Osteocyte (in vitro differentiated cells): ENCODE results near the gene LHX3. TPM values are rescaled to one million over a fixed set of nuclear protein-coding genes. Genes with fewer than 3 reads are reported as not detected.

Experiments used
- DNase-seq: peaks from one replicate; pipeline ENCODE4 v3.0.0; 2021; ENCODE audit warnings: mixed read lengths; ENCODE audit not compliant: unreplicated experiment; ENCODE audit errors: extremely low spot score
- H3K27ac Mint-ChIP-seq: one replicate; pipeline ENCODE4 v1.8.0; 2021; ENCODE audit warnings: mild to moderate bottlenecking, mixed read lengths; ENCODE audit not compliant: unreplicated experiment
- H3K27me3 Mint-ChIP-seq: one replicate; pipeline ENCODE4 v1.8.0; 2021; ENCODE audit warnings: mixed read lengths; ENCODE audit not compliant: unreplicated experiment
- H3K36me3 Mint-ChIP-seq: one replicate; pipeline ENCODE4 v1.8.0; 2021; ENCODE audit warnings: mixed read lengths; ENCODE audit not compliant: unreplicated experiment
- H3K4me1 Mint-ChIP-seq: one replicate; pipeline ENCODE4 v1.8.0; 2021; ENCODE audit warnings: mixed read lengths; ENCODE audit not compliant: unreplicated experiment
- H3K4me3 Mint-ChIP-seq: one replicate; pipeline ENCODE4 v1.8.0; 2021; ENCODE audit warnings: mild to moderate bottlenecking, moderate library complexity, mixed read lengths; ENCODE audit not compliant: unreplicated experiment
- H3K9me3 Mint-ChIP-seq: one replicate; pipeline ENCODE4 v1.8.0; 2021; ENCODE audit warnings: mixed read lengths; ENCODE audit not compliant: unreplicated experiment
- CTCF ChIP-seq: fragments of 200-600 bp; sonication (generic); IDR thresholded peaks from 2 replicates; pipeline ENCODE4 v1.5.0; 2021; ENCODE audit warnings: antibody characterized with exemption, mild to moderate bottlenecking, moderate library complexity
- total RNA-seq: library from RNA; stranded (reverse); gene quantifications from 2 replicates; pipeline ENCODE4 v1.2.1, GENCODE V29; 2021

LHX3 gene
- total RNA-seq, 1 donor from 2014 or later: not detected

DNA sequence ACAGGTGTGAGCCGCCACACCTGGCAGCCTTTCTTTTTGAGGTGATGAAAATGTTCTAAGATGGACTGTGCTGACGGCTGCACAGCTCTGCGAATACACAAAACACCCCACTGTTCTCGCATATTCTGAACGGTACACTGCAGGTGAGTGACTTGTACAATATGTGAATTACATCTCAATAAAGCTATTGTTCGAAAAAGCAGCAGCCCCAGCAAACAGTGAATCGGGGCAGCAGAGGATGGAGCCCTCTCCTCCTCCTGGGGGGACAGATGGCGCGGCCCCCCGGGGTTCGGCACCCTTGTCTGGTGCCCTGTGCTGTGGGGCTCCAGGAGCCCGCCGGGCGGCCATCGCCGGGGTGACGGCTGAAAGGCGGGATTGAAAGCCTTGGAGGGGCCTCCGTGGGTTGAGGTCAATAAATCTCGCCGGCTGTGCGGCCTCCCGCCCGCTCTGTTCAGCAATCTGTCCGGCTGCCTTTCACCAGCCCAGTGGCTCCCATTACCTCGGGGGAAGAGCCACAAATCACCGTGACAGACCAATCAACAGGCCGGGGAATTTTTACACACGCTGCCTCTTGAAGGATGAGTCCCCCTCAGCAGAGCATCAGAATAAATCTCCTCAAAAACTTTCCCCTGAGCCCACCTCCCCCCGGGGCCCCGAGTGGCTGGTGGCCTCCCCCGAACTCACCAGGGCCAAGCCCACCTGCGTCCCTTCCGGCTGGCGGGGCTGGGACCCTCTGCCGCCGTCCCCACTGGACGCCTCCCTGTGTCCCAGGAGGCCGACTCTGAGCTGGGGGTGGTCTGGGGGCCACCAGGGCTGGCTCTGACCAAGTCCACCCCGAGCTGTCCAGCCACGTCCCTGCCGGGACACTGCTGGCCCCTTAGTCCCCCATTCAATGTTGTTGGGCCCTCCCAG, 48.5 kb downstream of the LHX3 start:
- no peak overlapping the region for H3K4me3 Mint-ChIP-seq
- no peak for DNase-seq
- TF ChIP-seq CTCF: no peak
- no peak overlapping the region for H3K27ac Mint-ChIP-seq
- no peaks in the 10 kb centered on the region for H3K4me1 Mint-ChIP-seq
- H3K27me3 Mint-ChIP-seq: peaks cover 19% of the 10 kb centered on the region
- H3K9me3 Mint-ChIP-seq: no peaks in the 10 kb centered on the region
- no peaks in the 10 kb centered on the region for H3K36me3 Mint-ChIP-seq

- no peak for DNase-seq
- Mint-ChIP-seq H3K9me3 (no peaks in the 10 kb centered on the region), H3K27me3 (peaks cover 19% of the 10 kb centered on the region), H3K4me3 (no peak overlapping the region), H3K36me3 (no peaks in the 10 kb centered on the region), H3K4me1 (no peaks in the 10 kb centered on the region), H3K27ac (no peak overlapping the region)
- TF ChIP-seq CTCF: no peak
Measured at GRCh38 chr9:136155576-136155975, 49.4 kb downstream of the LHX3 start.

- no peak overlapping the region for H3K4me3 Mint-ChIP-seq
- H3K36me3 Mint-ChIP-seq: no peaks in the 10 kb centered on the region
- H3K27me3 Mint-ChIP-seq: peaks cover 19% of the 10 kb centered on the region
- no peaks in the 10 kb centered on the region for H3K9me3 Mint-ChIP-seq
- H3K4me1 Mint-ChIP-seq: no peaks in the 10 kb centered on the region
- H3K27ac Mint-ChIP-seq: no peak overlapping the region
- DNase-seq: no peak
- no peak for TF ChIP-seq CTCF
Measured at GRCh38 chr9:136154943-136155342, 50.0 kb downstream of the LHX3 start.

GRCh38 chr9:136153381-136154065, 51.4 kb downstream of the LHX3 start:
- no peak overlapping the region for H3K4me3 Mint-ChIP-seq
- no peak for DNase-seq
- no peak for TF ChIP-seq CTCF

DNA sequence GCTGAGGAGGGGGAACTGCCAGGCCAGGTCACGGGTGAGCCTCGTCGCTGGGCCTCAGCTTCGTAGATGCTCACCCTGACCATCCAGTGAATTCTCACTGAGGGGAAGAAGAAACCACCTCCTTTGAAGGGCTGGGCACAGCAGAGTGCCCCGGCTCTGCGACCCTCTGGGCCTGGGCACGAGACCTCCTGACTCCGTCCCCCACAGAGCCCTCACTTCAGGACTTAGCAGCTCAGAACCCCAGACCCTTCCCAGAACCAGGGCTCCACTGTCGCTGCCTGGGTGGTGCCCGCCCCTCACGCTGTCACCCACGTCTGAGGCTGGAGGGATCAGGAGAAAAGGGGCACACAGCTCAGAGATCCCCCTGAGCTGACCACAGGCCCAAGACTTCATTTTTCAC, 52.0 kb downstream of the LHX3 start:
- no peaks in the 10 kb centered on the region for H3K9me3 Mint-ChIP-seq
- DNase-seq: no peak
- no peak overlapping the region for H3K27ac Mint-ChIP-seq
- H3K27me3 Mint-ChIP-seq: peaks cover 19% of the 10 kb centered on the region
- H3K36me3 Mint-ChIP-seq: no peaks in the 10 kb centered on the region
- H3K4me3 Mint-ChIP-seq: no peak overlapping the region
- H3K4me1 Mint-ChIP-seq: no peaks in the 10 kb centered on the region
- no peak for TF ChIP-seq CTCF

More at GRCh38 chr9:136153381-136154065, 51.4 kb downstream of the LHX3 start:
- Mint-ChIP-seq H3K4me1 (no peaks in the 10 kb centered on the region), H3K36me3 (no peaks in the 10 kb centered on the region), H3K9me3 (no peaks in the 10 kb centered on the region), H3K27me3 (peaks cover 19% of the 10 kb centered on the region), H3K27ac (no peak overlapping the region)
